NB4 (cell line): ENCODE measurements around the gene BAG5.

ENCODE experiments used
- POLR2A ChIP-seq: IDR thresholded peaks from 2 replicates; pipeline ENCODE4 v1.6.1; 2011; ENCODE audit warnings: mild to moderate bottlenecking; ENCODE audit not compliant: insufficient read length; ENCODE audit errors: extremely low read depth
- TF ChIP-seq, protein P1 (sequence below): IDR thresholded peaks from one replicate; pipeline ENCODE4 v1.5.1; 2012; ENCODE audit warnings: low read depth, low read length

GRCh38 chr14:103552846-103553210, 9.6 kb downstream of the BAG5 start:
- TF ChIP-seq, protein P1, sequence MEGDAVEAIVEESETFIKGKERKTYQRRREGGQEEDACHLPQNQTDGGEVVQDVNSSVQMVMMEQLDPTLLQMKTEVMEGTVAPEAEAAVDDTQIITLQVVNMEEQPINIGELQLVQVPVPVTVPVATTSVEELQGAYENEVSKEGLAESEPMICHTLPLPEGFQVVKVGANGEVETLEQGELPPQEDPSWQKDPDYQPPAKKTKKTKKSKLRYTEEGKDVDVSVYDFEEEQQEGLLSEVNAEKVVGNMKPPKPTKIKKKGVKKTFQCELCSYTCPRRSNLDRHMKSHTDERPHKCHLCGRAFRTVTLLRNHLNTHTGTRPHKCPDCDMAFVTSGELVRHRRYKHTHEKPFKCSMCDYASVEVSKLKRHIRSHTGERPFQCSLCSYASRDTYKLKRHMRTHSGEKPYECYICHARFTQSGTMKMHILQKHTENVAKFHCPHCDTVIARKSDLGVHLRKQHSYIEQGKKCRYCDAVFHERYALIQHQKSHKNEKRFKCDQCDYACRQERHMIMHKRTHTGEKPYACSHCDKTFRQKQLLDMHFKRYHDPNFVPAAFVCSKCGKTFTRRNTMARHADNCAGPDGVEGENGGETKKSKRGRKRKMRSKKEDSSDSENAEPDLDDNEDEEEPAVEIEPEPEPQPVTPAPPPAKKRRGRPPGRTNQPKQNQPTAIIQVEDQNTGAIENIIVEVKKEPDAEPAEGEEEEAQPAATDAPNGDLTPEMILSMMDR: no peak
- no peak for TF ChIP-seq POLR2A
